Activated CD4-positive, alpha-beta T cell treated with anti-CD3 and anti-CD28 coated beads for 24 hours (primary cell): ENCODE results near the gene PODNL1.
"Not testable (repeated sequence)": the region's sequence is repeated elsewhere in the genome, so short reads cannot be mapped to it uniquely, and the experiment has no call there.

Experiments
- DNase-seq, 2 donors: peaks; one replicate each; pipeline ENCODE4 v3.0.0-alpha.2; 2020; ENCODE audit warnings: low read depth in 2 of 2

Gene PODNL1

DNA sequence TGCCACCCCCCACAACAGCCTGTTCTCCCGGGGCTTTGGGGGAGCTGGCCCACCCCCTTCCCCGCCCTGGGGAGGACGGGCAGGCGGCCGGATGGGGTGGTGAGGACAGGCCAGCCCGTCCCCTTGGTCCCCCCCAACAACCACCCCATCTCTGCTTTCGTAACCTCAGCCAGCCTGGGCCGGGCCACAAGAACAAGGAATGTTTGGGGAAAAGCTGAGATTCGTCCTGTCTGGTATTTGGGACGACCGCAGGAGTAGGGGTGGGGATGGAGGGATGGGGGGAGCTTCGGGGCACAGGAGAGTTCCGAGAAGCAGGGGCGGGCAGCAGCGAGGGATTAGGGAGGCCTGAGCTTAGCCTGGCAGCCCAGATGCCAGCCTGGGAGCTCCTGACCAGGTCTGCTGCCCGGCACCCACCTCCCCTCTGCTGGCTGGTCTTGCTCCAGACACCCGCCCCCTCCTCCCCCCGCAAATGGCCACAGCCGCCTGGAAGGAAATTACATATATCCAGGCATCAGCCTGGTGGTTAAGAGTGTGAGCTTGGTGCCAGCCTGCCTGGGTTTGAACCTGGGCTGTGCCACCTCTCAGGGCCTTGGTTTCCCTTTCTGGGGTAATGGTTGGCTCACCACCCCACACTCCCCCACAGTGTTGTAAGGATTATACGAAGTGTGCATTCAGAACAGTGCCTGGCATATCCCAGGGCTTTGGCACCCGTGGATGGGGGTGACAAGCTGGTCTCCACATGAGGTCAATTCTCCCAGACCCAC lies at the start of gene PODNL1:
Gene PODNL1 (minus strand): TSS at position 117 of the 764 bp plus-strand sequence. CDS start 236 bp downstream, outside the sequence.
- no peak for DNase-seq

- no peak for DNase-seq
These were observed 49.1 kb upstream of the PODNL1 start for GRCh38 chr19:13987101-13987890.

GRCh38 chr19:13986348-13986904 lies 48.2 kb upstream of the PODNL1 start:
- peak; percentile 97 to 99 for DNase-seq

DNA sequence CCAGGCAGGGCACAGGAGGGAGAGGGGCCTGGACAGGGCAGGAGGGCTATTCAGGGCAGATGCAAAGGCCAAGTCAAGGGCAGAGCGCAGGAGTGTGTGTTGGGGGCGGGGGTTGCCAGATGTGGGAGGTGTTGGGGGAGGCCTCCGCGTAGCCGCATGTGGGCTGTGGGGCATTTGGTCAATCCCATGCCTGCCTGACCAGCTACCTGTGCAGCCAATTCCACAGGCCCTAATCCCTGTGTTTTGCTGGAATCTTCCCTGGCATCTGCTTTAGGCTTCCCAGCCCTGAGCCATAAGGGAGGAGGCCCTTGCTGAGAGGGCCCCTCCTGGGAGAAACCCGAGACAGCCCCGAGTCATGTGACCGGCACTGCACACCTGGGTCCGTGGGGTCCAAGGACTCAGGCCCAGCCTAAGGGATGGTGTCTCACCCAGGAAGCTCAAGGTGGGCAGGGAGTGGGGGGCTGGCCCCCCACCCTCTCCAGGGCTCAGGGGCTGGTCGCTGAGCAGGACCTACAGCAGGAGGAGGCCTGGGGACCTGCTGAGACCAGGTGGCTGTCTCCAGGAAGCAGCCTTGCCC lies 47.6 kb upstream of the PODNL1 start:
- DNase-seq, result no peak

DNA sequence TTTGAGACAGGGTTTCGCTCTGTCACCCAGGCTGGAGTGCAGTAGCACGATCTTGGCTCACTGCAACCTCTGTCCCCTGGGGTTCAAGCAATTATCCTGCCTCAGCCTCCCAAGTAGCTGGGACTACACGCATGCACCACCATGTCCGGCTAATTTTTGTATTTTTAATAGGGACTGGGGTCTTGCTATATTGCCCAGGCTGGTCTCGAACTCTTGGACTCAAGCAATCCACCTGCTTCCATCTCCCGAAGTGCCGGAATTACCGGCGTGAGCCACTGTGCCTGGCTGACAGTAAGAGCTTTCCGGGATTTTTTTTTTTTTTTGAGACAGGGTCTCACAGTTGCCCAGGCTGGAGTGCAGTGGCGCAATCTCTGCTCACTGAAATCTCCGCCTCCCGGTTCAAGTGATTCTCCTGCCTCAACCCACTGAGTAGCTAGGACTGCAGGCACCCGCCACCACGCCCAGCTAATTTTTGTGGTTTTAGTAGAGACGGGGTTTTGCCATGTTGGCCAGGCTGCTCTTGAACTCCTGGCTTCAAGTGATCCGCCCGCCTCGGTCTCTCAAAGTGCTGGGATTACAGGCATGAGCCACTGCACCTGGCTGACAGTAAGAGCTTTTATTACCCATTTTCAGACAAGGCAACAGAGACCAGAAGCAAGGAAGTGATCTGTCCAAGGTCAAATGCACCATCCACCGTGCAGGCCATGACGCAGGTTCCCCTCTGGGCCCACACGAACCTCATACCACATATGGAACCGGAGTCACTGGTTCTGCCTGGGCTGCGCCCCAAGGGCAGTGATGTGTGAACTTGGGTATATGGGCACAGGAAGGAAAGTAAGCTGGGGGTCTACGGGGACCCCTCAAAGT lies 46.9 kb upstream of the PODNL1 start:
- DNase-seq, result no peak

DNA sequence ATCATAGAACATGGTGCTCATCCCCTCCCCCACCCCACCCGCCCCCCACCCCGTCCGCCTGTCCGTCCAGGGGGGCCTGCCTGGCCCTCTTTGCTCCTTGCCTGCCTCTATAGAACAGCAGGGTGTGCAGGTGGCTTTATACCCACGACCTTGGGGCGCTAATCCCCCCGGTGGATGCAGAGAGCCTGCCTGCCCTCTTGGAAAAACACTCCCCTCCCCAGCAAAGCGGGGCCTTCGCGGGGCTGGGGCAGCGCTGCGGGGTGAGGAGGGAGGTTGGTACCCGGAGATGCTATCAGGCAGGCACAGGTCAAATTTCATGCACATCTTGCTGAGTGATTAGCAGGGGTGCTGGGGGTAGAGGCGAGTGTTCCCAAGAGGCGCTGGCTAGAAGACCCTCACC lies 46.0 kb upstream of the PODNL1 start:
- DNase-seq, result no peak

- no peak for DNase-seq
These were observed 45.1 kb upstream of the PODNL1 start for GRCh38 chr19:13983213-13983889.

GRCh38 chr19:13982773-13983172 lies 44.6 kb upstream of the PODNL1 start:
- no peak for DNase-seq

GRCh38 chr19:13981988-13982501 lies 43.8 kb upstream of the PODNL1 start:
- no peak for DNase-seq

- no peak for DNase-seq
These were observed 43.2 kb upstream of the PODNL1 start for GRCh38 chr19:13981467-13981866.

- no peak for DNase-seq
These were observed 42.8 kb upstream of the PODNL1 start for GRCh38 chr19:13981021-13981420.

- no peak for DNase-seq
These were observed 42.1 kb upstream of the PODNL1 start for GRCh38 chr19:13980340-13980739.

- no peak for DNase-seq
These were observed 41.5 kb upstream of the PODNL1 start for GRCh38 chr19:13979686-13980085.

DNA sequence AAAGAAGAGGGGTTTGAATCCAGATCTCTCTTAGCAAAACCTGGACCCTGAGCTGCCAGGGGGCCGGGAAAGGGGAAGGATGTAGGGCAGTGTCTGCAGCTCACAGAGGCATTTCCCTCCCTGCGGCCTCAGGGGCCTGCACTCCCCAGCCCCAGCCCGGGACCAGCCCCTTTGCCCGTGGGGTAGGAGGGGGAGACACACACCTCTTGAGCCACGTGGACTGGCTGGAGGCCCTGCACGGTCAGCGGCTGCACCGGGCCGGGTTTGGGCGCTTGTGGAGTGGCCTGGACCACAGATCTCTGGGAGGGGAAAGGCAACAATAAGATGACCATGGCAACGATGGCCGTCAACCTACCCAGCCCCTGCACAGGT lies 41.0 kb upstream of the PODNL1 start:
- no peak for DNase-seq

DNA sequence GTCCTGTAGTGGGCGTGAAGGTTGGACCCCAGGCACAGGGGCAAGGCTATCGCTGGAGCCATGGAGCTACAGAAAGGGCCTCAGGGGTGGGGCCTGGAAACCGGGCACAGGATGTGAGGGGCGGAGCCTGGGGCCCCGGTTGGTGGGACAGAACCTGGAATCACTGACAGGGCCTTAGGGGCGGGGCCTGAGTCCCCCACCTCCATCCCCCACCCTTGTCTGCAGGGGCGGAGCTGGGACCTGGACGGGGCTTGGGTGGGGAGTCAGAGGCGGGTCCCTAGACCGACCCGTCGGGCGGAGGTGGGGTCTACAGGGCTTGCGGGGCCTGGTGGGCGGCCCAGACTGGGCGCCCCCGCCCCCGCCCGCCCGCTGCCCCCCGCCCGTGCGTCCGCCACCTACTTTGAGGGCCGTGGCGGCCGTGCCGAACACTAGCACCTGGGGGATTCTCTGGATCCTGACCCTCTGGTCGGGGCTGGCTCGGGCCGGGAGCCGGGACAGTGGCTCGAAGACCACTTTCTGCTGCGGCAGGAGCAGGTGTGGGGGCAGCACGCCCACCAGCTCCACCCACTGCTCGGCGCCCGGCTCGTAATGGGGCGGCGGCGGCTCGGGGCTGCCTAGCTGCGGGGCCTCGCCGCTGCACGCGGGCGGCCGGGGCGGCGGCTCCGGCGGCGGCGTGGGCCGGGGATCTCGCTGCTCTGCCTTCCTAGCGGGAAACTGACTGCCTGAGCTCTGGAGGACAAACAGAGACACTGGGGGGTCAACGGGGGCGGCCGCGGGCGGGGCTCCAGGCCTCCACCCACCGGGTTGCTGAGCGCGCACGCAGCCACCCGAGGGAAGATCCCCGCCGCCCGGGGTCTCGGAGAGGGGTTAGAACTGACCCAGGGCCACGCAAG lies 40.4 kb upstream of the PODNL1 start:
- peak in 1 of 2 donors; percentile 39 for DNase-seq

GRCh38 chr19:13977803-13978202 lies 39.6 kb upstream of the PODNL1 start:
- DNase-seq, result no peak

DNA sequence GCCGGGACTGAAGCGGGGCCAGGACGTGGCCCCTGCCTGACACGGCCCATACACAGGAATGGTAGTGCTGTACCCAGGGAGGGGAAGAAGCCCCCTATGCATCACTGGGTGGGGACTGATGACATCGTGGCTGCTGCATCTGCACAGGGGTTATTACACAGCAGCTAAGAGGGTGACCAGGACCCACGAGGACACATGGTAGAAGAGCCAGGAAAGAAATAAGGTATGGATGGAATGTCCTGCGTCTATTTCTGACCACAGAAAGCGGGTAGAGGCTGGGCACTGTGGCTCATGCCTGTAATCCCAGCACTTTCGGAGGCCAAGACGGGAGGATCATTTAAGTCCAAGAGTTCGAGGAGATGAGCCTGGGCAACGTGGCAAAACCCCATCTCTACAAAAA lies 38.2 kb upstream of the PODNL1 start:
- no peak for DNase-seq

DNA sequence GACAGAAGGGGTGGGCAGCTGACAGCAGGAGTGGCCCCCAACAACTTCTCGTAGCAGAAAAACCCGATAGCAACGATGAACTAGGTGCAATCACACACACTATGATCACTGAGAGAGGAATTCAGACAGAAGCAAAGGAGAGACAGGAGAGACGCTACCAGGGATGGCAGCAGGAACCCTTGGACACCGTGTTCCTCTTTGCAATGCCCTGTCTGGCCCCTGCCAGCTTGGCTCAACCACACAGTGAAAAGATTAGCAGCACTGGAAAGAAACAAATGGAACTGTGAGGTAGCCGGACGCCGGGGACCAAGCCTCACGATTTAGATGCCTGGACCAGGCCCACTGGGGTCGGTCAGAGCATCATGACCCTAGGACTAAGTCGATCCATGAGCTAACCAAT lies 37.7 kb upstream of the PODNL1 start:
- no peak for DNase-seq

DNA sequence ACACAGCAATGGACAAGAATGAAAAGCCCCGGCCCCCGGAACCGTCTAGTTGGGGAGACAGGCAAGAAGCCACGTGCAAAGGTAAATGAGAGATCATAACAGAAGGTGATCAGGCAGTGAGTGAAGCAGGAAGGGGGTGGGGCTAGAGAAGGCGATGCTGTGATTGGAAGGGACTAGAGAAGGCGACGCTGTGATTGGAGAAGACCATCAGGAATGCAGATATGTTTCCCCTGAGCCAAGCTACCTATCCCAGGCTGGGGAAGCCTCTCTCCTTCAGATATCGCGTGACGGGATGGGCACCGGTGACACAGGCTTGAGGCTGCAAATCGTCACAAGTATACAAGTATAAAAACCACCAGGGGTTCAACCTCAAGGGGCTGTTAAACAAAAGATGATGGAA lies 35.9 kb upstream of the PODNL1 start:
- DNase-seq, result no peak

- not testable (repeated sequence) for DNase-seq
These were observed 35.3 kb upstream of the PODNL1 start for GRCh38 chr19:13973479-13973878.
